ENCODE data around the gene TPRX1.
"Not testable (repeated sequence)": the region's sequence is repeated elsewhere in the genome, so short reads cannot be mapped to it uniquely, and the experiment has no call there.

TPRX1 gene

GRCh38 chr19:47767349-47767748 is 37.0 kb downstream of the TPRX1 start:
- no peak for DNase-seq (ENCODE audit: low read depth)

- no peak for DNase-seq (ENCODE audit: low read depth)
Measured at GRCh38 chr19:47766670-47767069, 37.7 kb downstream of the TPRX1 start.

GRCh38 chr19:47766359-47766620 is 38.1 kb downstream of the TPRX1 start:
- DNase-seq (ENCODE audit: low read depth), result no peak

- DNase-seq (ENCODE audit: low read depth), result no peak
Measured at GRCh38 chr19:47765523-47766358, 38.6 kb downstream of the TPRX1 start.

GRCh38 chr19:47764705-47765104 is 39.6 kb downstream of the TPRX1 start:
- DNase-seq (ENCODE audit: low read depth), result not testable (repeated sequence)

- no peak for DNase-seq (ENCODE audit: low read depth)
Measured at GRCh38 chr19:47762615-47763308, 41.6 kb downstream of the TPRX1 start.

GRCh38 chr19:47762151-47762550 is 42.2 kb downstream of the TPRX1 start:
- no peak for DNase-seq (ENCODE audit: low read depth)

- no peak for DNase-seq (ENCODE audit: low read depth)
Measured at GRCh38 chr19:47761566-47761965, 42.8 kb downstream of the TPRX1 start.

GRCh38 chr19:47760632-47760999 is 43.7 kb downstream of the TPRX1 start:
- no peak for DNase-seq (ENCODE audit: low read depth)

- DNase-seq (ENCODE audit: low read depth), result no peak
Measured at GRCh38 chr19:47758443-47758804, 45.9 kb downstream of the TPRX1 start.

GRCh38 chr19:47757617-47758442 is 46.5 kb downstream of the TPRX1 start:
- DNase-seq (ENCODE audit: low read depth), result no peak

- no peak for DNase-seq (ENCODE audit: low read depth)
Measured at GRCh38 chr19:47756953-47757608, 47.3 kb downstream of the TPRX1 start.

- DNase-seq (ENCODE audit: low read depth), result no peak
Measured at GRCh38 chr19:47756627-47756929, 47.8 kb downstream of the TPRX1 start.

- DNase-seq (ENCODE audit: low read depth), result no peak
Measured at GRCh38 chr19:47755762-47756626, 48.4 kb downstream of the TPRX1 start.

GRCh38 chr19:47755065-47755761 is 49.1 kb downstream of the TPRX1 start:
- DNase-seq (ENCODE audit: low read depth), result no peak

- no peak for DNase-seq (ENCODE audit: low read depth)
Measured at GRCh38 chr19:47754206-47755064, 49.9 kb downstream of the TPRX1 start.

- no peak for DNase-seq (ENCODE audit: low read depth)
Measured at GRCh38 chr19:47752440-47753211, 51.7 kb downstream of the TPRX1 start.

Measured in HS-5 (cell line).